ENCODE data around the gene TIFAB. TPM values are rescaled to one million over a fixed set of nuclear protein-coding genes. Genes with fewer than 3 reads are reported as not detected.

Gene TIFAB
- polyA plus RNA-seq, 2 donors: 0.02 to 0.18 TPM

GRCh38 chr5:135450952-135451351 lies 1.2 kb downstream of the TIFAB start:
- Histone ChIP-seq H3K4me3 (ENCODE audit: low read depth in 1 of 2, low read length in 2 of 2) (no peak overlapping the region), H3K27me3 (ENCODE audit: control insufficient read depth in 1 of 2, insufficient read depth in 2 of 2, low read length in 2 of 2) (no peaks in the 10 kb centered on the region), H3K4me1 (ENCODE audit: control insufficient read depth in 2 of 2, insufficient read depth in 2 of 2, low read length in 1 of 2) (no peaks in the 10 kb centered on the region), H3K36me3 (ENCODE audit: control insufficient read depth in 2 of 2, insufficient read depth in 2 of 2, low read length in 1 of 2) (no peaks in the 10 kb centered on the region), H3K27ac (ENCODE audit: low read depth in 2 of 2, low read length in 1 of 2) (no peak overlapping the region), H3K9me3 (ENCODE audit: control insufficient read depth in 2 of 2, insufficient read depth in 1 of 2, low read depth in 1 of 2, low read length in 1 of 2) (no peaks in the 10 kb centered on the region)
- WGBS, 2 donors: 95 to 97% methylated on average over 2 of the region's 2 CpGs

- WGBS, 2 donors: 78 to 79% methylated on average over 3 of the region's 3 CpGs
Measured at GRCh38 chr5:135450336-135450735, 1.8 kb downstream of the TIFAB start.

GRCh38 chr5:135449644-135450043 lies 2.5 kb downstream of the TIFAB start:
- Histone ChIP-seq H3K9me3 (ENCODE audit: control insufficient read depth in 2 of 2, insufficient read depth in 1 of 2, low read depth in 1 of 2, low read length in 1 of 2) (no peaks in the 10 kb centered on the region), H3K27me3 (ENCODE audit: control insufficient read depth in 1 of 2, insufficient read depth in 2 of 2, low read length in 2 of 2) (no peaks in the 10 kb centered on the region), H3K27ac (ENCODE audit: low read depth in 2 of 2, low read length in 1 of 2) (no peak overlapping the region), H3K36me3 (ENCODE audit: control insufficient read depth in 2 of 2, insufficient read depth in 2 of 2, low read length in 1 of 2) (no peaks in the 10 kb centered on the region), H3K4me1 (ENCODE audit: control insufficient read depth in 2 of 2, insufficient read depth in 2 of 2, low read length in 1 of 2) (no peaks in the 10 kb centered on the region), H3K4me3 (ENCODE audit: low read depth in 1 of 2, low read length in 2 of 2) (no peak overlapping the region)
- 91 to 92% methylated on average over 12 of the region's 12 CpGs for WGBS, 2 donors

More at GRCh38 chr5:135450336-135450735, 1.8 kb downstream of the TIFAB start:
- Histone ChIP-seq H3K27ac (ENCODE audit: low read depth in 2 of 2, low read length in 1 of 2) (no peak overlapping the region), H3K27me3 (ENCODE audit: control insufficient read depth in 1 of 2, insufficient read depth in 2 of 2, low read length in 2 of 2) (no peaks in the 10 kb centered on the region), H3K9me3 (ENCODE audit: control insufficient read depth in 2 of 2, insufficient read depth in 1 of 2, low read depth in 1 of 2, low read length in 1 of 2) (no peaks in the 10 kb centered on the region), H3K4me3 (ENCODE audit: low read depth in 1 of 2, low read length in 2 of 2) (no peak overlapping the region), H3K36me3 (ENCODE audit: control insufficient read depth in 2 of 2, insufficient read depth in 2 of 2, low read length in 1 of 2) (no peaks in the 10 kb centered on the region), H3K4me1 (ENCODE audit: control insufficient read depth in 2 of 2, insufficient read depth in 2 of 2, low read length in 1 of 2) (no peaks in the 10 kb centered on the region)

GRCh38 chr5:135448791-135449507 lies 3.2 kb downstream of the TIFAB start:
- 83 to 90% methylated on average over 9 of the region's 9 CpGs for WGBS, 2 donors
- no peak overlapping the region for H3K27ac ChIP-seq (ENCODE audit: low read depth in 2 of 2, low read length in 1 of 2)
- no peak overlapping the region for H3K4me3 ChIP-seq (ENCODE audit: low read depth in 1 of 2, low read length in 2 of 2)
- H3K9me3 ChIP-seq (ENCODE audit: control insufficient read depth in 2 of 2, insufficient read depth in 1 of 2, low read depth in 1 of 2, low read length in 1 of 2): no peaks in the 10 kb centered on the region
- H3K27me3 ChIP-seq (ENCODE audit: control insufficient read depth in 1 of 2, insufficient read depth in 2 of 2, low read length in 2 of 2): no peaks in the 10 kb centered on the region
- no peaks in the 10 kb centered on the region for H3K4me1 ChIP-seq (ENCODE audit: control insufficient read depth in 2 of 2, insufficient read depth in 2 of 2, low read length in 1 of 2)
- no peaks in the 10 kb centered on the region for H3K36me3 ChIP-seq (ENCODE audit: control insufficient read depth in 2 of 2, insufficient read depth in 2 of 2, low read length in 1 of 2)

GRCh38 chr5:135448071-135448739 lies 3.9 kb downstream of the TIFAB start:
- WGBS, 2 donors: 61 to 67% methylated on average over 9 of the region's 9 CpGs
- H3K4me3 ChIP-seq (ENCODE audit: low read depth in 1 of 2, low read length in 2 of 2): no peak overlapping the region

GRCh38 chr5:135447298-135447929 lies 4.7 kb downstream of the TIFAB start, which contains the start of gene DCANP1:
DCANP1 (minus strand) TSS chr5:135447348; CDS start chr5:135447108, 240 bp downstream.
- 82 to 83% methylated on average over 5 of the region's 5 CpGs for WGBS, 2 donors
- Histone ChIP-seq H3K4me1 (ENCODE audit: control insufficient read depth in 2 of 2, insufficient read depth in 2 of 2, low read length in 1 of 2) (no peaks in the 10 kb centered on the region), H3K27me3 (ENCODE audit: control insufficient read depth in 1 of 2, insufficient read depth in 2 of 2, low read length in 2 of 2) (no peaks in the 10 kb centered on the region), H3K4me3 (ENCODE audit: low read depth in 1 of 2, low read length in 2 of 2) (no peak within 1 kb of the TSS), H3K36me3 (ENCODE audit: control insufficient read depth in 2 of 2, insufficient read depth in 2 of 2, low read length in 1 of 2) (no peaks in the 10 kb centered on the region), H3K27ac (ENCODE audit: low read depth in 2 of 2, low read length in 1 of 2) (no peak within 1 kb of the TSS), H3K9me3 (ENCODE audit: control insufficient read depth in 2 of 2, insufficient read depth in 1 of 2, low read depth in 1 of 2, low read length in 1 of 2) (no peaks in the 10 kb centered on the region)

More at GRCh38 chr5:135448071-135448739, 3.9 kb downstream of the TIFAB start:
- no peaks in the 10 kb centered on the region for H3K27me3 ChIP-seq (ENCODE audit: control insufficient read depth in 1 of 2, insufficient read depth in 2 of 2, low read length in 2 of 2)
- H3K9me3 ChIP-seq (ENCODE audit: control insufficient read depth in 2 of 2, insufficient read depth in 1 of 2, low read depth in 1 of 2, low read length in 1 of 2): no peaks in the 10 kb centered on the region
- H3K27ac ChIP-seq (ENCODE audit: low read depth in 2 of 2, low read length in 1 of 2): no peak overlapping the region
- no peaks in the 10 kb centered on the region for H3K4me1 ChIP-seq (ENCODE audit: control insufficient read depth in 2 of 2, insufficient read depth in 2 of 2, low read length in 1 of 2)
- H3K36me3 ChIP-seq (ENCODE audit: control insufficient read depth in 2 of 2, insufficient read depth in 2 of 2, low read length in 1 of 2): no peaks in the 10 kb centered on the region

DNA sequence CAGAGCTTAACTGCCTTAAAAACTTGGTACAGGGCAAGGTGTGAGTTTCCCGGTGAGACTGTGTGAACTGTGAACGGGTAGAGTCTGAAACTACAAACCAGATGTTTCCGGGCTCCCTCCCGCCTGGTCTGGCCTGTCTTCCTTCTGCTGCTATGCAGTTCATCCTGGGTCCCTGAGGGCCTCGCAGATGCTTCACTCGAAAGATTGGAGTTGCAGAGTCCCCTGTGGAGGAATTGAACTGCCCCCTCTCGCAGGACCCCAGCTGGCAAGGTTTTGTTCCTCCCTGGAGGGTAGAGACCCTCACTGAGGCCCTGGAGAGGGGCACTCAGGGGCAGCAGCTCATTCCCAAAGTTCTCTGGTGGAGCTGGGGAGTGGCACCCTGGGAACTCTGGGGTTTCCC lies 5.5 kb downstream of the TIFAB start:
- H3K36me3 ChIP-seq (ENCODE audit: control insufficient read depth in 2 of 2, insufficient read depth in 2 of 2, low read length in 1 of 2): no peaks in the 10 kb centered on the region
- no peak overlapping the region for H3K27ac ChIP-seq (ENCODE audit: low read depth in 2 of 2, low read length in 1 of 2)
- no peak overlapping the region for H3K4me3 ChIP-seq (ENCODE audit: low read depth in 1 of 2, low read length in 2 of 2)
- H3K27me3 ChIP-seq (ENCODE audit: control insufficient read depth in 1 of 2, insufficient read depth in 2 of 2, low read length in 2 of 2): no peaks in the 10 kb centered on the region
- H3K9me3 ChIP-seq (ENCODE audit: control insufficient read depth in 2 of 2, insufficient read depth in 1 of 2, low read depth in 1 of 2, low read length in 1 of 2): no peaks in the 10 kb centered on the region
- WGBS, 2 donors: 62 to 74% methylated on average over 7 of the region's 7 CpGs
- H3K4me1 ChIP-seq (ENCODE audit: control insufficient read depth in 2 of 2, insufficient read depth in 2 of 2, low read length in 1 of 2): peaks cover 0 to 1% of the 10 kb centered on the region in 2 donors

DNA sequence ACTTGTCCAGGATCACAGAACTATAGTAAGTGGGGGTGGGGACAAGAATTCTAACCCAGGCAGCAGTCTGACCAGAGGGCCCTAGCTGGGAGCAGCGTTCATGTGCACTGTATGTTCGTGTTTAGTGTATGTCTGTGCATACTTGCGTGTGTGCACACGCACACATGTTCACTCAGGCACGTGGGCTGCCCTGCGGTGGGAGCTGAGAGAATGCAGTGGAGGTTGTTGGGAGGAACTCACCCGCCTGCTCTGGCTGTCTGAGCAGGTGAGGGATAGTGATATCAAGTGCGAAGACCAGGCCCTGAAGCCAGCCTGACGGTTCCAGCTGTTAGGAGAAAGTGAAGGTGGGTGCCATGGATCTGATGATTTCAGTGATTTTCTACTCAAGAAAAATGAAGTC lies 5.9 kb downstream of the TIFAB start:
- H3K4me1 ChIP-seq (ENCODE audit: control insufficient read depth in 2 of 2, insufficient read depth in 2 of 2, low read length in 1 of 2): peaks cover 0 to 2% of the 10 kb centered on the region in 2 donors
- 81 to 92% methylated on average over 9 of the region's 9 CpGs for WGBS, 2 donors
- H3K36me3 ChIP-seq (ENCODE audit: control insufficient read depth in 2 of 2, insufficient read depth in 2 of 2, low read length in 1 of 2): no peaks in the 10 kb centered on the region
- no peaks in the 10 kb centered on the region for H3K27me3 ChIP-seq (ENCODE audit: control insufficient read depth in 1 of 2, insufficient read depth in 2 of 2, low read length in 2 of 2)
- H3K4me3 ChIP-seq (ENCODE audit: low read depth in 1 of 2, low read length in 2 of 2): no peak overlapping the region
- no peaks in the 10 kb centered on the region for H3K9me3 ChIP-seq (ENCODE audit: control insufficient read depth in 2 of 2, insufficient read depth in 1 of 2, low read depth in 1 of 2, low read length in 1 of 2)
- no peak overlapping the region for H3K27ac ChIP-seq (ENCODE audit: low read depth in 2 of 2, low read length in 1 of 2)

- Histone ChIP-seq H3K27ac (ENCODE audit: low read depth in 2 of 2, low read length in 1 of 2) (no peak overlapping the region), H3K4me3 (ENCODE audit: low read depth in 1 of 2, low read length in 2 of 2) (no peak overlapping the region), H3K4me1 (ENCODE audit: control insufficient read depth in 2 of 2, insufficient read depth in 2 of 2, low read length in 1 of 2) (peaks cover 0 to 2% of the 10 kb centered on the region in 2 donors), H3K27me3 (ENCODE audit: control insufficient read depth in 1 of 2, insufficient read depth in 2 of 2, low read length in 2 of 2) (no peaks in the 10 kb centered on the region), H3K9me3 (ENCODE audit: control insufficient read depth in 2 of 2, insufficient read depth in 1 of 2, low read depth in 1 of 2, low read length in 1 of 2) (no peaks in the 10 kb centered on the region), H3K36me3 (ENCODE audit: control insufficient read depth in 2 of 2, insufficient read depth in 2 of 2, low read length in 1 of 2) (no peaks in the 10 kb centered on the region)
- 87 to 90% methylated on average over 14 of the region's 14 CpGs for WGBS, 2 donors
Measured at GRCh38 chr5:135445306-135445985, 6.7 kb downstream of the TIFAB start.
